GM12878 (cell line): Measurements from ENCODE around the gene TRAPPC2. TPM values are rescaled to one million over a fixed set of nuclear protein-coding genes. Genes with fewer than 3 reads are reported as not detected.

Source experiments
- ATAC-seq: fragments of 200-7000 bp; cut with Tn5 transposase; 3 replicates; pipeline ENCODE4 v1.9.1; 2020; ENCODE audit warnings: mild to moderate bottlenecking, moderate library complexity
- BruUV-seq: library from RNA; stranded (reverse); fragments of 400-500 nt; replicated peaks from 2 replicates; lab custom pipeline; 2021; lab: Mats Ljungman, UMichigan
- CTCF ChIA-PET: fragments of 300-600 bp; sonication (Branson Sonifier 250); formaldehyde crosslinking; extraction: SDS; loops from one replicate; lab custom pipeline; 2021; ENCODE audit warnings: inconsistent platforms; lab: Yijun Ruan, JAX
- POLR2A ChIA-PET: fragments of 350-600 bp; formaldehyde crosslinking; extraction: SDS; loops from one replicate; lab custom pipeline; 2021; ENCODE audit warnings: inconsistent platforms; lab: Charles Lee
- RAD21 ChIA-PET: fragments of 300-600 bp; sonication (Branson Sonifier 250); formaldehyde crosslinking; loops from one replicate; lab custom pipeline; 2023; ENCODE audit warnings: antibody characterized with exemption; ENCODE audit not compliant: unreplicated experiment; lab: Charles Lee
- SMC1A ChIA-PET: fragments of 300-600 bp; sonication (Branson Sonifier 250); formaldehyde crosslinking; loops from one replicate; lab custom pipeline; 2023; ENCODE audit not compliant: unreplicated experiment, uncharacterized antibody; lab: Charles Lee
- DNase-seq: peaks from one replicate; pipeline ENCODE4 v3.0.0-alpha.2; 2011; ENCODE audit warnings: low read depth, low spot score
- FAIRE-seq: peaks from 3 replicates; lab custom pipeline; 2011; peaks lifted over from hg19 to GRCh38; lab: Jason Lieb, UNC
- H2AFZ ChIP-seq: 2 replicates; pipeline ENCODE4 v1.6.0; 2011; ENCODE audit warnings: low read depth, low read length, control low read depth; ENCODE audit not compliant: control insufficient read depth
- H3K27ac ChIP-seq: 2 replicates; pipeline ENCODE4 v1.5.1; 2011; ENCODE audit warnings: control low read depth; ENCODE audit not compliant: control insufficient read depth, insufficient read depth
- H3K27me3 ChIP-seq, 2 experiments: replicated peaks in 1 of 2; 2 replicates each; pipeline versions ENCODE4 v1.6.0 to v1.6.1; 2011; ENCODE audit warnings: low read length in 1 of 2; ENCODE audit not compliant: control insufficient read depth in 2 of 2, insufficient read depth in 2 of 2
- H3K36me3 ChIP-seq, 2 experiments: 2 replicates each; pipeline ENCODE4 v1.5.1; 2011; ENCODE audit warnings: low read length in 1 of 2; ENCODE audit not compliant: control insufficient read depth in 2 of 2, insufficient read depth in 2 of 2
- H3K4me1 ChIP-seq: 2 replicates; pipeline ENCODE4 v1.6.1; 2011; ENCODE audit warnings: mild to moderate bottlenecking, low read length, moderate library complexity, mixed read lengths; ENCODE audit not compliant: control insufficient read depth, insufficient read depth
- H3K4me2 ChIP-seq: 2 replicates; pipeline ENCODE4 v1.6.0; 2011; ENCODE audit warnings: control low read depth; ENCODE audit not compliant: control insufficient read depth, insufficient read depth
- H3K4me3 ChIP-seq: fragments of 200-600 bp; sonication (generic); 2 replicates; pipeline ENCODE4 v1.5.1; 2016
- H3K79me2 ChIP-seq: 2 replicates; pipeline ENCODE4 v1.6.0; 2011; ENCODE audit warnings: low read length; ENCODE audit not compliant: control insufficient read depth, insufficient read depth
- H3K9ac ChIP-seq: 2 replicates; pipeline ENCODE4 v1.8.0; 2011; ENCODE audit warnings: low read length, control low read depth, mixed read lengths; ENCODE audit not compliant: control insufficient read depth, insufficient read depth
- H3K9me3 ChIP-seq: replicated peaks from 3 replicates; pipeline ENCODE4 v1.5.1; 2011; ENCODE audit warnings: mild to moderate bottlenecking, low read length; ENCODE audit not compliant: control insufficient read depth, insufficient read depth
- H4K20me1 ChIP-seq: 2 replicates; pipeline ENCODE4 v1.6.0; 2011; ENCODE audit not compliant: control insufficient read depth, insufficient read depth
- ATF7 ChIP-seq: fragments of 450-650 bp; IDR thresholded peaks from 2 replicates; pipeline ENCODE4 v1.6.1; 2016; ENCODE audit warnings: low read depth, mild to moderate bottlenecking
- CREM ChIP-seq: IDR thresholded peaks from 2 replicates; pipeline ENCODE4 v1.6.1; 2014; ENCODE audit warnings: antibody characterized with exemption, low read depth
- NR2C2 ChIP-seq: IDR thresholded peaks from 2 replicates; pipeline ENCODE4 v1.6.1; 2011; ENCODE audit warnings: borderline replicate concordance, low read depth; ENCODE audit not compliant: control insufficient read depth, insufficient read length
- POLR2AphosphoS5 ChIP-seq: IDR thresholded peaks from 2 replicates; pipeline ENCODE4 v1.6.1; 2011; ENCODE audit warnings: mild to moderate bottlenecking, low read length, inconsistent platforms
- SMAD5 ChIP-seq: IDR thresholded peaks from 2 replicates; pipeline ENCODE4 v1.6.1; 2016; ENCODE audit warnings: antibody characterized with exemption, low read depth
- WGBS: methylation state at CpG from one replicate; pipeline ENCODE4 v1.1.6; 2016; ENCODE audit warnings: low lambda C conversion rate; ENCODE audit not compliant: insufficient replicate concordance, insufficient coverage; ENCODE audit errors: missing lambda C conversion rate; 5-methylcytosine and 5-hydroxymethylcytosine counted together
- in situ Hi-C: fragments of 300-500 bp; cut with MboI; formaldehyde crosslinking; loops from 9 replicates; pipeline ENCODE4 v1.14.3; 2018; ENCODE audit warnings: mixed read lengths
- intact Hi-C: fragments of 100-400 bp; cut with micrococcal nuclease; formaldehyde crosslinking; loops from one replicate; pipeline ENCODE4 v1.14.2; 2022; ENCODE audit not compliant: unreplicated experiment
- polyA plus RNA-seq, 11 experiments: library from polyadenylated mRNA; depleted of rRNA in 4 of 11; unstranded in 6 of 11; stranded (reverse) in 5 of 11; fragments of >200 nt; fragmentation: Nextera tagmentation in 4 of 11; fragmentation: Illumina TruSeq in 1 of 11; extraction: Ambion mirVana in 4 of 11; extraction: Trizol in 1 of 11; gene quantifications; 1 replicate in 1 of 11; 2 replicates in 10 of 11; pipeline versions ENCODE4 v1.2.1 to v1.2.3, GENCODE V29; 2011 to 2016; ENCODE audit warnings: inconsistent platforms in 2 of 11, missing spikeins in 2 of 11, low read depth in 1 of 11
- total RNA-seq, 4 experiments: library from RNA; depleted of rRNA in 3 of 4; stranded (reverse); fragments of >200 nt in 3 of 4; fragmentation: Illumina TruSeq in 1 of 4; extraction: Trizol in 1 of 4; gene quantifications; 2 replicates each; pipeline versions ENCODE4 v1.2.1 to v1.2.3, GENCODE V29; 2013 to 2021
- TF ChIP-seq, protein P1 (sequence below): fragments of 450-650 bp; formaldehyde crosslinking; IDR thresholded peaks from 2 replicates; pipeline ENCODE4 v1.4.0; 2022; ENCODE audit warnings: mild to moderate bottlenecking, moderate library complexity
- TF ChIP-seq, protein P2 (sequence below): IDR thresholded peaks from 2 replicates; pipeline ENCODE4 v1.6.1; 2011; ENCODE audit warnings: borderline replicate concordance, low read depth, mild to moderate bottlenecking, moderate library complexity, low read length; ENCODE audit not compliant: insufficient read depth, poor library complexity, severe bottlenecking

Gene TRAPPC2
- total and polyA plus RNA-seq, 10 of the 15 experiments (the other 5 are each of a cell fraction or from before 2014, with no cell fraction given), result 12.4 to 28.4 (median 21.3) TPM

GRCh38 chrX:13691841-13692371 lies 42.5 kb downstream of the TRAPPC2 start:
- peaks cover 81% of the 10 kb centered on the region for H3K79me2 ChIP-seq
- peak; percentile 45 for TF ChIP-seq ATF7
- TF ChIP-seq, protein P1, sequence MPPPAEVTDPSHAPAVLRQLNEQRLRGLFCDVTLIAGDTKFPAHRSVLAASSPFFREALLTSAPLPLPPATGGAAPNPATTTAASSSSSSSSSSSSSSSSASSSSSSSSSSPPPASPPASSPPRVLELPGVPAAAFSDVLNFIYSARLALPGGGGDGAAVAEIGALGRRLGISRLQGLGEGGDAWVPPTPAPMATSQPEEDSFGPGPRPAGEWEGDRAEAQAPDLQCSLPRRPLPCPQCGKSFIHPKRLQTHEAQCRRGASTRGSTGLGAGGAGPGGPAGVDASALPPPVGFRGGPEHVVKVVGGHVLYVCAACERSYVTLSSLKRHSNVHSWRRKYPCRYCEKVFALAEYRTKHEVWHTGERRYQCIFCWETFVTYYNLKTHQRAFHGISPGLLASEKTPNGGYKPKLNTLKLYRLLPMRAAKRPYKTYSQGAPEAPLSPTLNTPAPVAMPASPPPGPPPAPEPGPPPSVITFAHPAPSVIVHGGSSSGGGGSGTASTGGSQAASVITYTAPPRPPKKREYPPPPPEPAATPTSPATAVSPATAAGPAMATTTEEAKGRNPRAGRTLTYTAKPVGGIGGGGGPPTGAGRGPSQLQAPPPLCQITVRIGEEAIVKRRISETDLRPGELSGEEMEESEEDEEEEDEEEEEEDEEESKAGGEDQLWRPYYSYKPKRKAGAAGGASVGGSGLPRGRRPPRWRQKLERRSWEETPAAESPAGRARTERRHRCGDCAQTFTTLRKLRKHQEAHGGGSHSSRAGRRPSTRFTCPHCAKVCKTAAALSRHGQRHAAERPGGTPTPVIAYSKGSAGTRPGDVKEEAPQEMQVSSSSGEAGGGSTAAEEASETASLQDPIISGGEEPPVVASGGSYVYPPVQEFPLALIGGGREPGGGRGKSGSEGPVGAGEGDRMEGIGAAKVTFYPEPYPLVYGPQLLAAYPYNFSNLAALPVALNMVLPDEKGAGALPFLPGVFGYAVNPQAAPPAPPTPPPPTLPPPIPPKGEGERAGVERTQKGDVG (CRISPR knock-in tag), result no peak
- no peak for TF ChIP-seq SMAD5
- TF ChIP-seq NR2C2, result no peak
- TF ChIP-seq CREM, result peak; percentile 21; the same call in 1 of the 2 replicates
- 0 out of 2 replicates have a peak, but pooled peaks have one; percentile 11 for TF ChIP-seq POLR2AphosphoS5
- TF ChIP-seq, protein P2, sequence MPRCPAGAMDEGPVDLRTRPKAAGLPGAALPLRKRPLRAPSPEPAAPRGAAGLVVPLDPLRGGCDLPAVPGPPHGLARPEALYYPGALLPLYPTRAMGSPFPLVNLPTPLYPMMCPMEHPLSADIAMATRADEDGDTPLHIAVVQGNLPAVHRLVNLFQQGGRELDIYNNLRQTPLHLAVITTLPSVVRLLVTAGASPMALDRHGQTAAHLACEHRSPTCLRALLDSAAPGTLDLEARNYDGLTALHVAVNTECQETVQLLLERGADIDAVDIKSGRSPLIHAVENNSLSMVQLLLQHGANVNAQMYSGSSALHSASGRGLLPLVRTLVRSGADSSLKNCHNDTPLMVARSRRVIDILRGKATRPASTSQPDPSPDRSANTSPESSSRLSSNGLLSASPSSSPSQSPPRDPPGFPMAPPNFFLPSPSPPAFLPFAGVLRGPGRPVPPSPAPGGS, result peak; percentile 41
- no peaks in the 10 kb centered on the region; a peak in 1 of 4 replicates for H3K36me3 ChIP-seq
- peaks cover 21% of the 10 kb centered on the region for H3K4me1 ChIP-seq
- WGBS, result 24% methylated on average over 7 of the region's 7 CpGs
- peak overlapping the region; percentile 71 for H3K4me2 ChIP-seq
- peak overlapping the region; percentile 69 for H3K27ac ChIP-seq
- BruUV-seq, result TSS peak; percentile 3
- no peaks in the 10 kb centered on the region for H3K27me3 ChIP-seq
- POLR2A ChIA-PET, result interaction anchor here (0.6 to 10.2 kb wide), 5 partner anchors 13 to 70 kb away, joined by 3 to 130 read pairs (median 10); partner anchors contain the start of genes OFD1 and TRAPPC2
- no peaks in the 10 kb centered on the region; the same call in 2 of the 3 replicates for H3K9me3 ChIP-seq
- H3K4me3 ChIP-seq, result peak overlapping the region; percentile 66
- ATAC-seq (peak; percentile 30), FAIRE-seq (no peak), DNase-seq (no peak)
- no peak overlapping the region for H2AFZ ChIP-seq
- 0 out of 2 replicates have a peak, but pooled peaks cover 2% of the 10 kb centered on the region for H4K20me1 ChIP-seq
- in situ Hi-C loops, result no loop called here
- RAD21 ChIA-PET, result interaction anchor here (0.7 to 11.4 kb wide), 10 partner anchors 10 to 599 kb away, joined by 3 to 201 read pairs (median 8); partner anchors contain the start of genes OFD1 and TRAPPC2
- CTCF ChIA-PET, result interaction anchor here (0.7 to 10.2 kb wide), 9 partner anchors 29 to 745 kb away, joined by 3 to 89 read pairs (median 3); partner anchors contain the start of genes OFD1 and TRAPPC2
- SMC1A ChIA-PET, result interaction anchor here (1.0 to 13.8 kb wide), 9 partner anchors 12 to 340 kb away, joined by 3 to 198 read pairs (median 8); partner anchors contain the start of genes OFD1 and TRAPPC2
- peak overlapping the region; percentile 53 for H3K9ac ChIP-seq
- intact Hi-C loops, result loop anchor here (1.0 to 10.0 kb wide), 3 partner anchors 23 to 737 kb away; partner anchors contain the start of genes OFD1 and TRAPPC2
